D721Med (cell line): ENCODE data around the gene CCNY.

Experiments used
- DNase-seq: peaks from one replicate; pipeline ENCODE4 v3.0.0; 2011; ENCODE audit warnings: low spot score; ENCODE audit not compliant: insufficient read length
- FAIRE-seq: peaks from 2 replicates; lab custom pipeline; 2011; peaks lifted over from hg19 to GRCh38; lab: Jason Lieb, UNC
- TF ChIP-seq, protein P1 (sequence below): IDR thresholded peaks from 2 replicates; pipeline ENCODE4 v1.5.1; 2012; ENCODE audit warnings: mild to moderate bottlenecking, control low read depth; ENCODE audit not compliant: insufficient read depth; ENCODE audit errors: missing control alignments

Gene CCNY

DNA sequence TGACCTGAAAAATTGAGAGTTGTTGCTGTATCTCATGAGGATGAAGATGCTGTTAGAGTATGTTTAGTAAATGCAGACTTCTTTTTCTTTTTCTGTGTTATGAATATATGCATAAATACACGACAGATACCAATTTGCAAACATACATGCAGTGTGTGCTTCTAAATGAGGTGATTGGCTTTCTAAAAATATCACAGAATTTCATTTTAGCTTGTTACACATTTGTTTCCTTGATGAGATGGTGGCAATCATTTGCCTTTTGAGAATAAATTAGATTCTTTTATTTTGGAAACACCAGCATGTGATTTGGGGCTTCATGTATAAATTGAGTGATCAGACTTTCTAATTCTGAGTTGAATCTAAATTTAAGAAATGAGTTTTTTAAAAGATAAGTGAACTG is 29.7 kb downstream of the CCNY start:
- TF ChIP-seq, protein P1, sequence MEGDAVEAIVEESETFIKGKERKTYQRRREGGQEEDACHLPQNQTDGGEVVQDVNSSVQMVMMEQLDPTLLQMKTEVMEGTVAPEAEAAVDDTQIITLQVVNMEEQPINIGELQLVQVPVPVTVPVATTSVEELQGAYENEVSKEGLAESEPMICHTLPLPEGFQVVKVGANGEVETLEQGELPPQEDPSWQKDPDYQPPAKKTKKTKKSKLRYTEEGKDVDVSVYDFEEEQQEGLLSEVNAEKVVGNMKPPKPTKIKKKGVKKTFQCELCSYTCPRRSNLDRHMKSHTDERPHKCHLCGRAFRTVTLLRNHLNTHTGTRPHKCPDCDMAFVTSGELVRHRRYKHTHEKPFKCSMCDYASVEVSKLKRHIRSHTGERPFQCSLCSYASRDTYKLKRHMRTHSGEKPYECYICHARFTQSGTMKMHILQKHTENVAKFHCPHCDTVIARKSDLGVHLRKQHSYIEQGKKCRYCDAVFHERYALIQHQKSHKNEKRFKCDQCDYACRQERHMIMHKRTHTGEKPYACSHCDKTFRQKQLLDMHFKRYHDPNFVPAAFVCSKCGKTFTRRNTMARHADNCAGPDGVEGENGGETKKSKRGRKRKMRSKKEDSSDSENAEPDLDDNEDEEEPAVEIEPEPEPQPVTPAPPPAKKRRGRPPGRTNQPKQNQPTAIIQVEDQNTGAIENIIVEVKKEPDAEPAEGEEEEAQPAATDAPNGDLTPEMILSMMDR, result no peak
- DNase-seq (no peak), FAIRE-seq (no peak)

GRCh38 chr10:35367107-35367859 is 31.0 kb downstream of the CCNY start:
- FAIRE-seq, result no peak
- no peak for DNase-seq
- TF ChIP-seq, protein P1, result no peak

GRCh38 chr10:35367982-35368381 is 31.7 kb downstream of the CCNY start:
- FAIRE-seq (no peak), DNase-seq (no peak)
- TF ChIP-seq, protein P1, result no peak

- DNase-seq, result no peak
- TF ChIP-seq, protein P1, result no peak
- FAIRE-seq, result no peak
Measured at GRCh38 chr10:35368485-35369048, 32.3 kb downstream of the CCNY start.

- no peak for FAIRE-seq
- no peak for DNase-seq
- TF ChIP-seq, protein P1, result no peak
Measured at GRCh38 chr10:35369049-35369611, 32.8 kb downstream of the CCNY start.

GRCh38 chr10:35371731-35372130 is 35.4 kb downstream of the CCNY start:
- TF ChIP-seq, protein P1, result no peak
- FAIRE-seq (no peak), DNase-seq (no peak)

DNA sequence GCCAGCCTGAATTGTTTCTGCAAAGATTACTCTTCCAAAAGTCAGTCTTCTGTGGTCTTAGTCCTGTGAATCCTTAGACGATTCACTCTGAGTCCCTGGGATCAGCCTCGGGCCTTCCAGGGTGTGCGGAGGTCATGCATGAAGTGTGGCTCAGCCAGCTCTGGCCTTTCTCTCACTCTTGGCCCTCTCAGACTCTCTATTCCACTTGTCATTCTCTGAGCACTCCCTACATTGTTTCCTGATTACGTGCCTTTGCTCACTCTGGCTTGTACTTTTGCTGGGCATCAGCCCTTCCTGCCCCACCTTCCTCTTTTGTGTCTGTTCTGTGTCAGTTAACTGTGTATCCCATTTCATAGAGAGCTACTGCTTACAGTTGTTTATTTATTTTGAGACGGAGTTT is 36.0 kb downstream of the CCNY start:
- DNase-seq (no peak), FAIRE-seq (no peak)
- TF ChIP-seq, protein P1, result no peak
